T-helper 17 cell (primary cell): ENCODE data around the gene IL15RA. TPM values are rescaled to one million over a fixed set of nuclear protein-coding genes. Genes with fewer than 3 reads are reported as not detected.

ENCODE experiments used
- ATAC-seq: fragments of 150-1000 bp; cut with Tn5 transposase; 2 replicates; pipeline ENCODE4 v1.10.0; 2021; ENCODE audit warnings: mild to moderate bottlenecking, moderate library complexity
- DNase-seq, 3 donors: peaks; one replicate each; pipeline versions ENCODE4 v3.0.0 to v3.0.0-alpha.2; 2020 to 2021
- H3K9me3 ChIP-seq: one replicate; pipeline ENCODE4 v1.7.0; 2013; ENCODE audit warnings: low read length, mild to moderate bottlenecking; ENCODE audit not compliant: control insufficient read depth, poor library complexity, severe bottlenecking
- H3K27ac Mint-ChIP-seq: one replicate; pipeline ENCODE4 v1.8.0; 2022; ENCODE audit warnings: mild to moderate bottlenecking, moderate library complexity, mixed read lengths
- H3K27me3 Mint-ChIP-seq: one replicate; pipeline ENCODE4 v1.8.0; 2022; ENCODE audit warnings: mixed read lengths
- H3K36me3 Mint-ChIP-seq: one replicate; pipeline ENCODE4 v1.8.0; 2022; ENCODE audit warnings: low read depth, mixed read lengths
- H3K4me1 Mint-ChIP-seq: one replicate; pipeline ENCODE4 v1.8.0; 2022; ENCODE audit warnings: mild to moderate bottlenecking, mixed read lengths
- H3K4me3 Mint-ChIP-seq: one replicate; pipeline ENCODE4 v1.8.0; 2022; ENCODE audit warnings: mild to moderate bottlenecking, moderate library complexity, mixed read lengths
- total RNA-seq, 4 donors: library from RNA in 2 of 4; stranded (reverse) in 2 of 4; gene quantifications; one replicate each; pipeline ENCODE4 v1.2.3 and lab custom pipeline; 2022 to 2026

IL15RA gene
- total RNA-seq, 2 donors from 2014 or later = 12.6 to 13.0 TPM

DNA sequence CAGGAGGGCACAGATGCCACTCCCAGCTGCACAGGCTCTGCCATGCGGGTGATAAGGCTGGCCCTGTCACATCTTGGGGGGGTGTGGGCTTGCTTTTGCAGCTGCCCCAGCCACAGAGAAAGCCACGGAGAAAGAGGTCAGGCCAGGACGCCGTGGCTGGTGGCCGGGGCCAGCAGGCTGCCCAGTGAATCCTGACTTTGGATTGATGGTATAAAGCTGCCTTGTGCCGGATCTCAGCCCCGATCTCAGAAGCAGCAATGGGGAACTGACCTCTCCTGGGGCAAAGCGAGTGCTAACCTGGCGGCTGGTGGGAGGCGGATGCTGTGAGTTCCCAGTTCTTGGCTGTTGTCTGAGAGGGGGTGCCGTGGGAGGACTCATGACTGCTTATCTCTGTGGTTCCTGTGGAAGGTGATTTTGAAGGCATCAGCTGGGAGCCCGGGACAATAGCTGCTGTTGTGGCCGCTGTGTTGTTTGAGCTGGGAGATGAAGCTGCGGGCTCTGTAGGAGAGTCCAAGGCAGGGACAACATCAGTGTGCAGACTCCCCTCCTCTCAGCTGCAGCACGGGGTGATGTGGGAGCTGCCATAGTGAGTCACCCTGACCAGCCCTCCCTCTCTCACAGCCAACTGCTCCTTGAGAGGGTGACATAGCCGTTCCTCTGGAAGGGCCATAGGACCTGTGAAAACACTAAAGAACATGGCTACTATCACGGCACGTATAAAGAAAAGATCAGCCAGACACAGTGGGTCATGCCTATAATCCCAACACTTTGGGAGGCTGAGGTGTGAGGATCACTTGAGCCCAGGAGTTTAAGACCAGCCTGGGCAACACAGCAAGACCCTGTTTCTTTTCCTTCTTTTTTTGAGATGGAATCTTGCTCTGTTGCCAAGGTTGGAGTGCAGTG lies 17.0 kb downstream of the IL15RA start:
- Mint-ChIP-seq H3K27ac (no peak overlapping the region), H3K27me3 (no peaks in the 10 kb centered on the region), H3K36me3 (no peaks in the 10 kb centered on the region), H3K4me1 (peaks cover 4% of the 10 kb centered on the region), H3K4me3 (no peak overlapping the region)
- no peaks in the 10 kb centered on the region for H3K9me3 ChIP-seq
- DNase-seq (no peak), ATAC-seq (no peak)

DNA sequence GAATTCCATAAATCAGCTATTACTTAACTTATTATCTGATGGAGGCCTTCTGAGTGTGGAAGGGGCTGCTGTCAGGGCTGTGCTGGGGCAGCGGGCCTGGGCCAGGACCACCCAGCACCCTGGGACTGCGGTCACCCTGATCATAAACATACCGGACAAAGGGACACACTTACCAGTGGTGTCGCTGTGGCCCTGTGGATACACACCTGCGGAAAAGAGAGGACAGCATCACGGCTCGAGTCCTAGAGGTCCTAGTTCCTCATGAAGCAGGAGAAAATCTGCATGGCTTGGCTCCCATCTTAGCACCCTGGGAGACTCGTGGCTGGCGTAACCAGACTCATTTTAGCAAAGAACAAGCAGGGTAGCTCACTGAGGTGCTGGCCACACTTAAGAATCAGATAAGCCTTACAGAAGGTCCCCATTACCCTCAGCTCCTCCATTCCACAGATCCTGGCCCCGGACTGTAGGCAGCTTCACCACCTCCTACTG lies 17.7 kb downstream of the IL15RA start:
- Mint-ChIP-seq H3K27ac (no peak overlapping the region), H3K27me3 (no peaks in the 10 kb centered on the region), H3K4me3 (no peak overlapping the region), H3K4me1 (peaks cover 4% of the 10 kb centered on the region), H3K36me3 (no peaks in the 10 kb centered on the region)
- ATAC-seq (no peak), DNase-seq (no peak)
- H3K9me3 ChIP-seq = no peaks in the 10 kb centered on the region

DNA sequence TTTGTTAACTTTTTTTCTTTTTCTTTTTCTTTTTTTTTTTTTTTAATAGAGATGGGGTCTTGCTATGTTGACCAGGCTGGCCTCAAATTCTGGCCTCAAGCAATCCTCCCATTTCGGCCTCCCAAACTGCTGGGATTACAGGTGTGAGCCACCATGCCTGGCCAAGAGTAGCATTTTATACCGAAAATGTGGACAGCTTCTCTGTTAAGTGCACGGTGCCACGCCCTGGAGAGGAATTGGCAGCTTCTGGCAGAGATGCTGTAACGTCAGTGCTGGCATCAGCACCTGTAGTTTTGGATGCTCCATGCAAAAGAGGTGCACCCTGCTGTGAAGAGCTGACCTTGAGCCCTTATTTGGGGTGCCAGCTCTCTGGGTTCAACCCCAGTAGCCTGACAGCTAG lies 18.2 kb downstream of the IL15RA start:
- no peak overlapping the region for H3K27ac Mint-ChIP-seq
- H3K9me3 ChIP-seq = no peaks in the 10 kb centered on the region
- H3K27me3 Mint-ChIP-seq = no peaks in the 10 kb centered on the region
- DNase-seq (no peak), ATAC-seq (no peak)
- peaks cover 4% of the 10 kb centered on the region for H3K4me1 Mint-ChIP-seq
- no peak overlapping the region for H3K4me3 Mint-ChIP-seq
- H3K36me3 Mint-ChIP-seq = no peaks in the 10 kb centered on the region

DNA sequence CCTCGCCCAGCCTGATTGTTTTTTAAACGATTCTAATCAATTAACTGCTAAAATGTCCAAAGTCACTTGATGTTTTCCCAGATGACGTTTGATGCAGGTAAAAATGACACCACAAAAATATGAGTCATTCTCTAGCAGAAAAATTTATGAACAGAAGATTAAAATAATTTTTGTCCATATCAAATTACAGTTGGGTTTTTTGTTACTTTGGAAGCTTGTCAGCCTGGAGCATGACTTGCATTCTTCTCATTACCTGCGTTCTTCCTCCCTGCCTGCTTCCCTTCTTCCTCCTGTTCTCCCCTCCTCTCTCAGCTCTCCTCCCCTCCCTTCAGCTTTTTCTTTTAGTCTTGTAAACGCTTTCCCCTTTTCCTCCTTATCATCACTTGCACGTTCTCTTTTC lies 18.7 kb downstream of the IL15RA start:
- no peak for ATAC-seq

DNA sequence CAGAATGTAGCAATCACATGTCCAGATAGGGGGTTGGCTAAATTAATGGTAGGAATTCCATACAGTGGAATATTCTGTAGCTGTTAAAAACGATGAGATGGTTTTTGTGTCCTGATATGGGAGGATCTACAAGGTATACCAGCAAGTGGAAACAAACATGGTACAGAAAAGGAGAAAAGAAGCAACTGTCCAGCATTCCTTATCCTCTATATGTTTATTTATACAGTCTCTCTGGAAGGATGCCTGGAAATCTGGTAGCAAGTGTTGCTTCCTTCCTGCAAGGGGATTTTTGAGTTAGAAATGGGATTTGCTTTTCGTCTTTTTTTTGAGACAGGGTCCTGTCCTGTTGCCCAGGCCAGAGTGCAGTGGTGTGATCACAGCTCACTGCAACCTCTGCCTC lies 19.3 kb downstream of the IL15RA start:
- no peak for ATAC-seq
- Mint-ChIP-seq H3K27ac (no peak overlapping the region), H3K4me1 (peaks cover 4% of the 10 kb centered on the region), H3K27me3 (no peaks in the 10 kb centered on the region), H3K4me3 (no peak overlapping the region), H3K36me3 (no peaks in the 10 kb centered on the region)
- H3K9me3 ChIP-seq = no peaks in the 10 kb centered on the region
- no peak for DNase-seq

More for the DNA sequence above, 18.7 kb downstream of the IL15RA start:
- no peaks in the 10 kb centered on the region for H3K36me3 Mint-ChIP-seq
- H3K9me3 ChIP-seq = no peaks in the 10 kb centered on the region
- no peak overlapping the region for H3K4me3 Mint-ChIP-seq
- H3K27me3 Mint-ChIP-seq = no peaks in the 10 kb centered on the region
- DNase-seq = no peak
- no peak overlapping the region for H3K27ac Mint-ChIP-seq
- H3K4me1 Mint-ChIP-seq = peaks cover 4% of the 10 kb centered on the region

DNA sequence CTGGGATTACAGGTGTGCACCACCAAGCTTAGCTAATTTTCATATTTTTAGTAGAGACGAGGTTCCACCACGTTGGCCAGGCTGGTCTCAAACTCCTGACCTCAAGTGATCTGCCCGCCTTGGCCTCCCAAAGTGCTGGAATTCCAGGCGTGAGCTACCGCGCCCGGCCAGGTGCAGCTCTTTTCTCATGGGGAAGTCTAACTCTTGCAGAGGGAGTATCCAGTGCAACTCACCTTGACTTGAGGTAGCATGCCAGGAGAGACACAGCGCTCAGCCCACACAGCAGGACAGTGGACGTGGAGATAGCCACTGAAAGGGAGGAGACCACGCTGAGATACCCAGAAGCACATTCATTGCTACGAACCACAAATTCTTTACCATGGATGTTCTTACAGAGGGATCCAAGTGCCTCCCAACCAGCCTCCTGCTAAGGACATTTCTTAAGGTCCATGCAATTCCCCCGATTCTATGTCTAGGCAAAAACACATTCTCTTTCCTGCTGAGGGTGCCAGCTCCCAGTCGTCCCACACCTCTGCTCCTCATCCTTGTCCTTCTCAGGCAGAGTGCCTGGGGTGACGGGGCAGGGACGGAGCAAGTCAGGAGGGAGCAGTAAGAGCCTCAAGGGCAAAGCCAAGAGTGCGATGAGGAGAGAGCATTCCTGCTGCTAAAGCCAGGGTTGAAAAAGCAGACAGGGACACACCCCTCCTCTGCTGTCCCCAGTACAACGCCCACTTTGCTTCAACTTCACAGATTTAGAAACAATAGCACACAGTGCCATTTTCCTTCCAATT lies 21.0 kb downstream of the IL15RA start:
- H3K4me3 Mint-ChIP-seq = no peak overlapping the region
- no peak for ATAC-seq

DNA sequence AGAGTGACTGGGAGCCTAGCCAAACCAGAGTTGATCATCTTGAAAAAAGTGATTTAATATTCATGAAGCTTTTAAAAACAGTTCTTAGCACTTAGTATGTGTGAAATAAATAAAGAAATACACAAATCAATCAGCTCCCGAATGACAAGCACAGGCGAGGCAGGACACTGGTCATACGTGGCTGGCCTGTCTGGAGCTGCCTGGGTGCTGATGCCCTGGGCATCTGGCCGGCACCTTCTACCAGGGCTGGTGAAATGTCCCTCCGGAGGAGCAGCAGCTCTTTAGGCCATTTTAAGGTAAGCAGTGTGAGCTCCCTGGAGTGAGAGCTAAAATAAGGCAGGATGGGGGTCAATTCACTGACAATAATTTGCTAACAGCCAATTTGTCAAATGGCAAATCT lies 23.7 kb downstream of the IL15RA start:
- ATAC-seq (no peak), DNase-seq (no peak)
- H3K36me3 Mint-ChIP-seq = no peaks in the 10 kb centered on the region
- peak overlapping the region; percentile 37 for H3K27ac Mint-ChIP-seq
- no peak overlapping the region for H3K4me3 Mint-ChIP-seq
- H3K9me3 ChIP-seq = no peaks in the 10 kb centered on the region
- no peaks in the 10 kb centered on the region for H3K27me3 Mint-ChIP-seq
- peaks cover 5% of the 10 kb centered on the region for H3K4me1 Mint-ChIP-seq

More for the DNA sequence above, 21.0 kb downstream of the IL15RA start:
- Mint-ChIP-seq H3K36me3 (no peaks in the 10 kb centered on the region), H3K27ac (peak overlapping the region; percentile 9), H3K4me1 (no peaks in the 10 kb centered on the region), H3K27me3 (no peaks in the 10 kb centered on the region)
- no peak for DNase-seq
- no peaks in the 10 kb centered on the region for H3K9me3 ChIP-seq

DNA sequence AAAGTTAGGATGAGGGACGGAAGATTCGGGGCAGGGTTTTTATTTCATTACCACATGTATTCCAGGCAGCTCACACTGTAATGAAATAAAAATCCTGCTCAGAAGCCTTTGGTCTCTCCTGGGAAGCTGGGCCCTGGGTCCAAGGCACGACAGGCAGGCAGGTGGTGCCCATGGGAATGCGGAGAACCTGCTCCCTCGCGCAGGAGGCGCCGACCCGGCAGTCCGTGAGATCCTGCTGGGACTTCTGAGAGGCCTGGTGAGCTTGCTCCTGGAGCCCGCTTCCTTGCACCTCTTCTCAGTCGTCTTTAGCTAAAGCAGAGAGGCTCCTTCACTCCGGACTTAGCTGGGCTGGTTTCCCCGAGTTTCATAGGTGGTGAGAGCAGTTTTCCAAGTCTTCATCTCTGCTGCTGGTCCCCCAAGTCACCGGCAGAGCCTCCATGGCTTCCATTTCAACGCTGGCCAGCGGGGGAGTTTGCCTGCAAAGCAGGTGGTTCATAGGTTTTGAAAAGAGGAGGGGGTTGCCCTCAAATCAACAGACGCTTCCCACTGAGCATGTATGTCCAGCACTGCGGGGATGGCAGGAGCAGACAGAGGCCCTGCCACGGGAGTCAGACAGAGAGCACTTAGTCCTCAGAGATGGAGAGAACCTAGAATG lies 24.5 kb downstream of the IL15RA start:
- Mint-ChIP-seq H3K27me3 (no peaks in the 10 kb centered on the region), H3K36me3 (no peaks in the 10 kb centered on the region), H3K27ac (peak overlapping the region; percentile 37), H3K4me3 (no peak overlapping the region), H3K4me1 (peaks cover 5% of the 10 kb centered on the region)
- ATAC-seq (no peak), DNase-seq (no peak)
- H3K9me3 ChIP-seq = no peaks in the 10 kb centered on the region

DNA sequence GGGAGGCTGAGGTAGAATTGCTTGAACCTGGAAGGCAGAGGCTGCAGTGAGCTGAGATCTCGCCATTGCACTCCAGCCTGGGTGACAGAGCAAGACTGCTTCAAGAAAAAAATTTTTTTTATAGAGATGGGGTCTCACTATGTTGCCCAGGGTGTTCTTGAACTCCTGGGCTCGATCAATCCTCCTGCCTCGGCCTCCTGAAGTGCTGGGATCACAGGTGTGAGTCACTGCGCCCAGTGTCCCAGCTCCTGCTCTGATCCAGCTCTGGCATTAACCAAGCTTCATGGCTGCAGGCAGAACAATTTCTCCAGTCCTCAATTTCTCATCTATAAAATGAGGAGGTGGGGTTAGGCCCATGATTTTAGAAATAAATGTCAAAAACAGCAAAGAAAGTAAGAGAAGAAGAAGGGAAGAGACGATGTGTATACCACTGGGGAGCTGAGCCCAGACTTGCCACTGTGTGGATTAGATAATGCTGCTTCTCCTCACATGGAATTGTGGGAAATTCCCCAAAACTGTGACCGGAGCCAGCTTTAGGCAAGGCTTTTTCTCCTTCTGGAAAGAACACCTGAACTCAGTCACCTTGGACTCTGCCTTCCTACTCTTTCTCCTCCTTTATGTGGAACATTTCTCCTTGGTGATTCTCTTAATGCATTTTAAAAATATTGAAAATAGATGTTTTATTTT lies 25.5 kb downstream of the IL15RA start:
- Mint-ChIP-seq H3K27me3 (no peaks in the 10 kb centered on the region), H3K4me3 (no peak overlapping the region), H3K27ac (no peak overlapping the region), H3K4me1 (peaks cover 5% of the 10 kb centered on the region), H3K36me3 (no peaks in the 10 kb centered on the region)
- no peaks in the 10 kb centered on the region for H3K9me3 ChIP-seq
- ATAC-seq (no peak), DNase-seq (no peak)

DNA sequence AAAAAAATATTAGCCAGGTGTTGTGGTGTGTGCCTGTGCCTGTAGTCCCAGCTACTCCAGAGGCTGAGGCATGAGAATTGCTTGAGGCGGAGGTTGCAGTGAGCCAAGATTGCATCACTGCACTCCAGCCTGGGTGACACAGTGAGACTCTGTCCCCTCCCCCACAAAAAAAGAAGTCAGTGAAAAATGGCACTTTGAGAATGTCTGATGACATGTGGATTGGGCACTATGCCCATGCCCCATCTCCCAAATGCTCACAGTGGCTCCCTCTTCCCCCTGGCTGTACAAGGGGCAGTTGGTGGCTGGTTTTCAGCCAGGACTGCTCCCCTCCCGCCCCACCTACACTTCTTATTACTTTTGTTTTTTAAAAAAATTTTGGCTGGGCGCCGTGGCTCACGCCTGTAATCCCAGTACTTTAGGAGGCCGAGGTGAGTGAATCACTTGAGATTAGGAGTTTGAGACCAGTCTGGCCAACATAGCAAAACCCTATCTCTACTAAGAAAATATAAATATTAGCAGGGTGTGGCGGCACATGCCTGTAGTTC lies 26.1 kb downstream of the IL15RA start:
- DNase-seq (no peak), ATAC-seq (no peak)
- no peaks in the 10 kb centered on the region for H3K27me3 Mint-ChIP-seq

DNA sequence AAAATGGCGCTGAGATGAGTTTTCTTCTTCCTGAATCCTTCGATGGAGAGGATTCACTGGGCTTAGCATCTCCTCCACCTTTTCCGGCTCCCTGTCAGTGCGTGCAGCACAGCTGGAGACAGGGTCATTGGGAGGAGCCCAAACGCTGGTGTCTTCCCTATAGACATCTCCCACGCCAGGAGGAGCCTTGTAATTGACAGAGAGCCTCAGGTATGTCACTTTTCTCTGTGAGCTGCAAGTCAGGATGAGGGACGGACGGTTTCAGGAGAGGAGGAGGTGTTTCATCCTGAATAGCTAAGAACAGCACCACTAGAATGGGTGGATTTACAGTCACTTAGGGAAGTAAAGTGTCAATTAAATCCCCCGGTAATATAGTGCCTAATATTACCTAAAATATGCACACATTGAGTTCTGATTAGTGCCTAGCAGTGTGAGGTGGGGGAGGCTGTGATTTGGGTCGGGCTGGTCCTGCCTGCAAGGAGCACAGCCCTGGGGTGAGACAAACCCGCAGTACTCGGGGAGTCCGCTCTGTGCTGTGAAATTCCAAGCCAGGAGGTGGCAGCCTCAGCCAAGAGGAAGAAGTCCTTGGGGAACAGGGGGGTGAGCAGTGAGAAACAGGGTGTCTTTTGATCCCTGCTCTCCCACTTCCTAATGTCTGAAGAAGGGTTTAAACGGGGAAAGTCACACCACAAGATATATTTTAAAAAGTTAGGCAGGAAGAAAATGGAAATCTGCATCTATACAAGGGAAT lies 28.2 kb downstream of the IL15RA start:
- H3K4me3 Mint-ChIP-seq = no peak overlapping the region
- no peaks in the 10 kb centered on the region for H3K27me3 Mint-ChIP-seq
- ATAC-seq = no peak
- H3K9me3 ChIP-seq = no peaks in the 10 kb centered on the region
- H3K4me1 Mint-ChIP-seq = peaks cover 14% of the 10 kb centered on the region
- no peaks in the 10 kb centered on the region for H3K36me3 Mint-ChIP-seq
- no peak for DNase-seq
- no peak overlapping the region for H3K27ac Mint-ChIP-seq

More for the DNA sequence above, 26.1 kb downstream of the IL15RA start:
- Mint-ChIP-seq H3K4me1 (peaks cover 5% of the 10 kb centered on the region), H3K36me3 (no peaks in the 10 kb centered on the region), H3K27ac (no peak overlapping the region), H3K4me3 (no peak overlapping the region)
- H3K9me3 ChIP-seq = no peaks in the 10 kb centered on the region

DNA sequence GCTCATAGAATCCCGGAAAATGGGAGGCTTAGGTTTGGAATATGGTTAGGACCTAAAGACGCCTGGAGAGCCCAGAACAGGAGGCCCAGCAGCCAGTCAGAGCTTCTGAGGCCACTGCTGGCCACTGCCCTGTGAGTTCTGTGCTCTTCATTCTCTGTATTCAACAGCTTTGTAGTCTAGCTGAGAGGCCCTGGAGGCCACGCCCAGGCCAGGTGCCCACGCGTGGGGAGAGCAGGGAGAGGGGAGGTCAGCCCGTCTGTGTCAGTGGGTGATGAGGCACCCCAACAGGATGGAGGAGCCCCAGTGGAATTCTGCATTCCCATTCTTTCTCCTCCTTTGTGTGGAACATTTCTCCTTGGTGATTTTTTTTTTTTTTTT lies 29.1 kb downstream of the IL15RA start:
- peaks cover 14% of the 10 kb centered on the region for H3K4me1 Mint-ChIP-seq
- no peaks in the 10 kb centered on the region for H3K36me3 Mint-ChIP-seq
- DNase-seq = no peak
- no peak overlapping the region for H3K4me3 Mint-ChIP-seq
- H3K27me3 Mint-ChIP-seq = no peaks in the 10 kb centered on the region
- ATAC-seq = no peak
- H3K9me3 ChIP-seq = no peaks in the 10 kb centered on the region
- no peak overlapping the region for H3K27ac Mint-ChIP-seq
